Suprapubic skin (tissue), 4 donors: ENCODE measurements around the gene FAM171A1. TPM values are rescaled to one million over a fixed set of nuclear protein-coding genes. Genes with fewer than 3 reads are reported as not detected.

ENCODE experiments used
- DNase-seq, 2 donors: peaks; one replicate each; pipeline ENCODE4 v3.0.0-alpha.2; 2019; ENCODE audit warnings: low spot score in 2 of 2
- H3K27ac ChIP-seq: fragments of 200-600 bp; sonication (generic); one replicate; pipeline ENCODE4 v1.5.1; 2019
- H3K27me3 ChIP-seq: fragments of 200-600 bp; sonication (generic); one replicate; pipeline ENCODE4 v1.5.1; 2019
- H3K36me3 ChIP-seq: fragments of 200-600 bp; sonication (generic); one replicate; pipeline ENCODE4 v1.5.1; 2019
- H3K4me1 ChIP-seq: fragments of 200-600 bp; sonication (generic); one replicate; pipeline ENCODE4 v1.5.1; 2019
- H3K4me3 ChIP-seq: fragments of 200-600 bp; sonication (generic); one replicate; pipeline ENCODE4 v1.5.1; 2019; ENCODE audit warnings: mild to moderate bottlenecking
- H3K9me3 ChIP-seq: fragments of 200-600 bp; sonication (generic); one replicate; pipeline ENCODE4 v1.5.1; 2019
- EP300 ChIP-seq: sonication (generic); formaldehyde crosslinking; IDR thresholded peaks from one replicate; pipeline ENCODE4 v1.6.1; 2017; ENCODE audit warnings: antibody characterized with exemption
- POLR2A ChIP-seq, 2 donors: fragments of 450-650 bp; IDR thresholded peaks; one replicate each; pipeline ENCODE4 v1.6.1; 2017; ENCODE audit warnings: antibody characterized with exemption in 2 of 2, mild to moderate bottlenecking in 2 of 2, moderate library complexity in 2 of 2
- POLR2AphosphoS5 ChIP-seq, 3 donors: sonication (generic); formaldehyde crosslinking; IDR thresholded peaks; one replicate each; pipeline ENCODE4 v1.6.1; 2017; ENCODE audit warnings: antibody characterized with exemption in 3 of 3
- WGBS: methylation state at CpG from one replicate; pipeline ENCODE4 v1.1.5; 2018; 5-methylcytosine and 5-hydroxymethylcytosine counted together
- total RNA-seq, 4 donors: library from RNA; depleted of rRNA; stranded (reverse); fragments of >200 nt; gene quantifications; one replicate each; pipeline ENCODE4 v1.1.0, GENCODE V29; 2016
- TF ChIP-seq, protein P1 (sequence below), 2 donors: fragments of 200-600 bp in 1 of 2; fragments of 450-650 bp in 1 of 2; sonication (generic) in 1 of 2; IDR thresholded peaks; one replicate each; pipeline ENCODE4 v1.5.1; 2016 to 2019; ENCODE audit warnings: antibody characterized with exemption in 2 of 2, mild to moderate bottlenecking in 1 of 2, moderate library complexity in 1 of 2

FAM171A1 gene
- total RNA-seq, 4 donors from 2014 or later, result 2.8 to 7.0 (median 5.9) TPM

DNA sequence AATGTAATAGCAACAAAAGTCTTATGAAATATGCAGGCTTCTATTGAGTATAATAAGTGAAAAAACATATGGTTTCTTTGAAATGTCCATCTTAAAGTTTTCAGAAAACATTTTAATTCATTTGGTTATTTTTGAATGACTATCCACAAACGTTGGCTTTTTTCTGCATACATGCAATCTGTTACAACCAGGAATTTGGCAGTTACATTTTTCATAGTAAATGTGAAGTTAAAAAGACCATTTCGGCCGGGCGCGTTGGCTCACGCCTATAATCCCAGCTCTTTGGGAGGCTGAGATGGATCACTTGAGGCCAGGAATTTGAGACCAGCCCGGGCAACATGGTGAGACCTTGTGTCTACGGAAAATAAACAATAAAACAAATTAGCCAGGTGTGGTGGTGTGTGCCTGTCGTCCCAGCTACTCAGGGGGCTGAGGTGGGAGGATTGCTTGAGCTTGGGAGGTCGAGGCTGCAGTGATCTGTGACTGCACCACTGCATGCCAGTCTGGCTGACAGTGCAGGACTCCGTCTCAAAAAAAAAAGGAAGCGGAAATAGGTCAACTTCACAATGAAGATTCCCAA is 128.7 kb downstream of the FAM171A1 start:
- no peak overlapping the region for H3K27ac ChIP-seq
- 80% methylated on average over 12 of the region's 12 CpGs for WGBS
- no peaks in the 10 kb centered on the region for H3K9me3 ChIP-seq
- H3K4me1 ChIP-seq, result peaks cover 3% of the 10 kb centered on the region
- TF ChIP-seq EP300 (no peak), POLR2AphosphoS5 (IDR thresholded peaks at IDR 0.05) (no peak)
- H3K27me3 ChIP-seq, result no peaks in the 10 kb centered on the region
- no peak for DNase-seq
- no peaks in the 10 kb centered on the region for H3K36me3 ChIP-seq
- H3K4me3 ChIP-seq, result no peak overlapping the region

DNA sequence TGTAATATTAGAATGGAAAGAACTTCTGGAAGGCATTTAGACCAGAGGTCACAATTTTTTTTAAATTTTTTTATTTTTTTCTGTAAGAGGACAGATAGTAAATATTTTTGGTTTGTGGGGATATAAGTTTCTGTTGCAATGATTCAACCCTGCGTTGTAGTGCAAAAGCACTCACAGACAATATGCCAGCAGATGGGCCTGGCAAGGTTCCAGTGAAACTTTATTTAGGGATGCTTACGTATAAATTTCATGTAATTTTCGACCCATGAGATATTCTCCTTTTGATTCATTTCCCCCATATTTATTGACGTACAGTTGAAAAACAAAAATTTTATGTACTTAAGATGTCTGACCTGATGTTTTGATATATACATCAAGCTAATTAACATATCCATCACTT is 129.8 kb downstream of the FAM171A1 start:
- TF ChIP-seq POLR2A (IDR thresholded peaks at IDR 0.05) (no peak), POLR2AphosphoS5 (IDR thresholded peaks at IDR 0.05) (no peak), EP300 (no peak)
- TF ChIP-seq, protein P1, sequence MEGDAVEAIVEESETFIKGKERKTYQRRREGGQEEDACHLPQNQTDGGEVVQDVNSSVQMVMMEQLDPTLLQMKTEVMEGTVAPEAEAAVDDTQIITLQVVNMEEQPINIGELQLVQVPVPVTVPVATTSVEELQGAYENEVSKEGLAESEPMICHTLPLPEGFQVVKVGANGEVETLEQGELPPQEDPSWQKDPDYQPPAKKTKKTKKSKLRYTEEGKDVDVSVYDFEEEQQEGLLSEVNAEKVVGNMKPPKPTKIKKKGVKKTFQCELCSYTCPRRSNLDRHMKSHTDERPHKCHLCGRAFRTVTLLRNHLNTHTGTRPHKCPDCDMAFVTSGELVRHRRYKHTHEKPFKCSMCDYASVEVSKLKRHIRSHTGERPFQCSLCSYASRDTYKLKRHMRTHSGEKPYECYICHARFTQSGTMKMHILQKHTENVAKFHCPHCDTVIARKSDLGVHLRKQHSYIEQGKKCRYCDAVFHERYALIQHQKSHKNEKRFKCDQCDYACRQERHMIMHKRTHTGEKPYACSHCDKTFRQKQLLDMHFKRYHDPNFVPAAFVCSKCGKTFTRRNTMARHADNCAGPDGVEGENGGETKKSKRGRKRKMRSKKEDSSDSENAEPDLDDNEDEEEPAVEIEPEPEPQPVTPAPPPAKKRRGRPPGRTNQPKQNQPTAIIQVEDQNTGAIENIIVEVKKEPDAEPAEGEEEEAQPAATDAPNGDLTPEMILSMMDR (IDR thresholded peaks at IDR 0.05), result no peak
- Histone ChIP-seq H3K9me3 (no peaks in the 10 kb centered on the region), H3K27ac (no peak overlapping the region), H3K27me3 (no peaks in the 10 kb centered on the region), H3K4me3 (no peak overlapping the region), H3K36me3 (no peaks in the 10 kb centered on the region), H3K4me1 (peaks cover 7% of the 10 kb centered on the region)
- no peak for DNase-seq
- 84% methylated on average over 4 of the region's 4 CpGs for WGBS

DNA sequence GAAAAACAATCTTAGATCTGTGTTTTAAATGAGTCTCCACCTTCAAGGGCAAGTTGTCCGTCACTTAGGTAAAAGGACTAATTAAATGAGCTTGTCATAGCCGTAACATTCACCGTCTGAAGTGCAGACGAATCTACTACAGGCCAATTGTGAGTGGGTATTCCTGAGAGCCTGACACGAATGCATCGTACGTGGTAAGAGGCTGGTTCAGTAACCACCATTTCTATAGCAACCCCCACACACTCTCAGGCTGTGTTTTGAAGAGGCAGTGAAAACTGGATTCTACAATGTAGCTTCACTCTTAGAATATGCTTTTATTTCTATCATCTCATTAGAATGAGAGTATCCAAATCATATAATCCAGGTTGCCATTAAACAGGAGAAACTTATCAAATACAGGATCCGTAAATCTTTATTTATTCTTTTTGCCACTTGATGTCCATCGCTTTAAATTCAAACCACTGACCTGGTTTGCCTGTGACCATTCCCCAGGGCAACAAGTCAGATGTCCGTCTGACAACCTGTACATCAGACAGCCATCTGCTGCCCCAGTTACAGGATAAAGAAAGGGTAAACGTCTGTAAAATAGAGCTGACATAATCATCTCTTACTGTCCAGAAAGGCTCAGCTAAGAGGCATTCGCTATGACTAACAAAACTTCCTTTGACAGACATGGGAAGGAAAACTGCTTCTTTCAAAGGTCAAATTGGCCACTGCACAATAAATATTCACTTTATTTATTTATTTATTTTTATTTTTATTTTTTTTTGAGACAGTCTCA is 132.3 kb downstream of the FAM171A1 start:
- Histone ChIP-seq H3K27me3 (no peaks in the 10 kb centered on the region), H3K9me3 (no peaks in the 10 kb centered on the region), H3K36me3 (no peaks in the 10 kb centered on the region), H3K4me3 (no peak overlapping the region), H3K27ac (no peak overlapping the region), H3K4me1 (peaks cover 7% of the 10 kb centered on the region)
- no peak for TF ChIP-seq EP300
- TF ChIP-seq, protein P1 (IDR thresholded peaks at IDR 0.05), result no peak
- no peak for TF ChIP-seq POLR2AphosphoS5 (IDR thresholded peaks at IDR 0.05)
- no peak for TF ChIP-seq POLR2A (IDR thresholded peaks at IDR 0.05)
- no peak for DNase-seq
- 89% methylated on average over 12 of the region's 12 CpGs for WGBS

DNA sequence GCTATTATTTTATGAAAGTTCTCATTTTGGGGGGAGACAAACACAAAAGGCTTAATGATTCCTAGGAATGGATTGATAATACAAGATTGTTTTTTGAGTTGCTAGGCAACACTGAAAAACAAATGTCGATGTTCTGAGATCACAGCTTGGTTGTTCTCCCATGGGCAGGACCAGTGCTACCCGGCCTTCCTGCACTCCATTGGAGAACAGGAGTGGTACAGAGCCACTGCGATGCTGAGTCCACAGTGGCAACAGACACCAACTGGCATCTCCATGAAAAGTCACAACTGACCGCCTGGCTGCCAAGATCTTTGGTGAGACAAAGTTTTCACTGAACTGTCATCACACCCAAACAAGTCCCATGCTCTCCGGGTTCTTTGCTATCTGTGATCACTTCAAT is 133.7 kb downstream of the FAM171A1 start:
- DNase-seq, result no peak
- Histone ChIP-seq H3K36me3 (no peaks in the 10 kb centered on the region), H3K4me1 (peaks cover 7% of the 10 kb centered on the region), H3K27me3 (no peaks in the 10 kb centered on the region), H3K27ac (peak overlapping the region; percentile 23), H3K4me3 (no peak overlapping the region), H3K9me3 (no peaks in the 10 kb centered on the region)
- TF ChIP-seq POLR2AphosphoS5 (IDR thresholded peaks at IDR 0.05) (no peak), EP300 (no peak), POLR2A (IDR thresholded peaks at IDR 0.05) (no peak)
- TF ChIP-seq, protein P1 (IDR thresholded peaks at IDR 0.05), result no peak
- WGBS, result 47% methylated on average over 5 of the region's 5 CpGs

DNA sequence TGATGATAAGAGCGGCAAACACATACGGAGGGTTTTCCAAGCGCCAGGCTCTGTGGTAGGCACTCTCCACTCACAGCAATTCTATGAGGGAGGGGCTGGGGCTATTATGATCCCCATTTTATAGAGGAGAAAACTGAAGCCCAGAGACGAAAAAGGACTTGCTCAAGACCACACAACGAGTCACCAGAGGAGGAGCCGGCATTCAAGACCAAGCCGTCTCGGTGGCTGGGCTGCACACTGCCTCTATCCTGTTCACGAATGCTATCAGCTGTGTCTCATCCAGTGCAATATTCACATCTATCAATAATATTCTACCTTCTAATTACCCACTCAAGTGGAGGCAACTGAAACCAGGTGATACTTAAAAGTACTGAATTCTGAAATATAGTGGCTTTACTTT is 134.7 kb downstream of the FAM171A1 start:
- Histone ChIP-seq H3K4me3 (no peak overlapping the region), H3K9me3 (no peaks in the 10 kb centered on the region), H3K4me1 (peaks cover 7% of the 10 kb centered on the region), H3K36me3 (no peaks in the 10 kb centered on the region), H3K27me3 (no peaks in the 10 kb centered on the region), H3K27ac (no peak overlapping the region)
- no peak for DNase-seq
- WGBS, result 95% methylated on average over 9 of the region's 9 CpGs
- TF ChIP-seq POLR2A (IDR thresholded peaks at IDR 0.05), result no peak
- TF ChIP-seq, protein P1 (IDR thresholded peaks at IDR 0.05), result no peak
- TF ChIP-seq POLR2AphosphoS5 (IDR thresholded peaks at IDR 0.05), result no peak
- TF ChIP-seq EP300, result no peak
